Measurements from ENCODE around the gene HECTD3.
A peak's percentile ranks its signal among the peaks of the same experiment; 100 is the strongest.
"Not testable (repeated sequence)": the region's sequence is repeated elsewhere in the genome, so short reads cannot be mapped to it uniquely, and the experiment has no call there.

Gene HECTD3

GRCh38 chr1:44985747-44986359, 25.3 kb downstream of the HECTD3 start:
- no peak for DNase-seq

DNA sequence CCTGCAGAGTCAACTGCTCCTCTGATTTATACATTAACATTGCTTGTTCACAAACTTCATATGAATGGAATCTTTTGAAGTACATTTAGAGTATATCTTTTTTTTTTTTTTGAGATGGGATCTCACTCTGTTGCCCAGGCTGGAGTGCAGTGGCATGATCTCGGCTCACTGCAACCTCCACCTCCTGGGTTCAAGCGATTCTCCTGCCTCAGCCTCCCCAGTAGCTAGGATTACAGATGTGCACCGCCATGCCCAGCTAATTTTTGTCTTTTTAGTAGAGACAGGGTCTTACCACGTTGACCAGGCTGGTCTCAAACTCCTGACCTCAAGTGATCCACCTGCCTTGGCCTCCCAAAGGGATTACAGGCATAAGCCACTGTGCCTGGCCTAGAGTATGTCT, 33.8 kb downstream of the HECTD3 start:
- DNase-seq: not testable (repeated sequence)

DNA sequence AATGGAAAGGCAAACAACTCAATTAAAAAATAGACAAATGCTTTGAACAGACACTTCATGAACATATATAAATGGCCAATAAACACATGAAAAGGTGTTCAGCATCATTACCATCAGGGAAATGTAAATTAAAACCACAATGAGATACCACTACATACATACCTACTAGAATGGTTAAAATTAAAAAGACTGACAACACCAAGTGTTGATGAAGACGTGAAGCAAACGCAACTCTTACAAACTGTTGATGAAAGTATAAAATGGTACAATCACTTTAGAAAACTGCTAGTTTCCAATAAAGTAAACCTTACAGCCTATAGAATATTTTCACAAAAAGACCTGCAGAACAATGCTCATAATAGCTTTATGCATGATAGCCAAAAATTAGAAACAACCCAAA, 34.9 kb downstream of the HECTD3 start:
- no peak for DNase-seq

DNA sequence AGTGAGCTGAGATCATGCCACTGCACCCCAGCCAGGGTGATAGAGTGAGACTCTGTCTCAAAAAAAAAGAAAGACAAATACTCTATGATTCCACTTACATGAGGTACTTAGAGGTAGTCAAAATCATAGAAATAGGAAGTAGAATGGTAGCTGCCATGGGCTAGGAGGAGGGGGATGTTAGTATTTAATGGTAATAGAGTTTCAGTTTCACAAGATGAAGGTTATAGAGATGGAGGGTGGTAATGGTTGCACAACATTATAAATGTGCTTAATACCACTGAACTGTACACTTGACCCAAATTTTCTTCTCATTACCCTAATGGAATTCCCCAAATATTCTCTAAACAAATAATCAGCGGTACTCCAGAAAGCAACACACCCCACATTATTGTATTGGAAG, 37.5 kb downstream of the HECTD3 start:
- DNase-seq: no peak

GRCh38 chr1:44970317-44970716, 40.8 kb downstream of the HECTD3 start:
- DNase-seq: no peak

GRCh38 chr1:44964396-44964795, 46.7 kb downstream of the HECTD3 start:
- no peak for DNase-seq

DNA sequence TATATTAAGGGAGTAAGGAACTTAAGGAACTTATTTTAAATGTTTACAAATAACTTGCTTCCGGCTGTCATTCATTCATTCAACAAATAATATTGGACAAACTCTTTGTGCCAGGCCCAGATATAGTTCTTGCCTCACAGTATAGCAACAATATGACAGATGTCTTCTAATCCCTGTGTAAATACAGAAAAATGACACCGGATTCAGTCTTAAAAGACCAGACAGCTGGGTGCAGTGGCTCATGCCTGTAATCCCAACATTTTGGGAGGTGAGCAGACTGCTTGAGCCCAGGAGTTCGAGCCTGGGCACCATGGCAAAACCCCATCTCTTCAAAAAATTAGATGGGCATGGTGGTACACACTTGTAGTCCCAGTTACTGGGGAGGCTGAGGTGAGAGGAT, 48.4 kb downstream of the HECTD3 start:
- DNase-seq: peak; percentile 78

- DNase-seq: not testable (repeated sequence)
These were observed 49.1 kb downstream of the HECTD3 start for GRCh38 chr1:44962022-44962421.

GRCh38 chr1:44957566-44957965, 53.6 kb downstream of the HECTD3 start:
- DNase-seq: not testable (repeated sequence)

DNA sequence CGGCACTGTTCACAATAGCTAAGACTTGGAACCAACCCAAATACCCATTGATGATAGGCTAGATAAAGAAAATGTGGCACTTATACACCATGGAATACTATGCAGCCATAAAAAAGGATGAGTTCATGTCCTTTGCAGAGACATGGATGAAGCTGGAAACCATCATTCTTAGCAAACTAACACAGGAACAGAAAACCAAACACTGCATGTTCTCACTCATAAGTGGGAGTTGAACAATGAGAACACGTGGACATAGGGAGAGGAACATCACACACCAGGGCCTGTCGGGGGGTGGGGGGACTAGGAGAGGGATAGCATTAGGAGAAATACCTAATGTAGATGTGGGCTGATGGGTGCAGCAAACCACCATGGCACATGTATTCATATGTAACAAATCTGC, 55.0 kb downstream of the HECTD3 start:
- DNase-seq: not testable (repeated sequence)
